Thymus (tissue), 14 donors: Measurements from ENCODE around the gene DDX39B. TPM values are rescaled to one million over a fixed set of nuclear protein-coding genes. Genes with fewer than 3 reads are reported as not detected.
"Not testable (repeated sequence)": the region's sequence is repeated elsewhere in the genome, so short reads cannot be mapped to it uniquely, and the experiment has no call there.

Source experiments
- DNase-seq, 9 donors: peaks; one replicate each; pipeline ENCODE4 v3.0.0-alpha.2; 2013; ENCODE audit warnings: low spot score in 9 of 9, low read depth in 6 of 9, missing footprints in 1 of 9
- H3K27ac ChIP-seq, 2 donors: one replicate each; pipeline ENCODE4 v1.5.1; 2013; ENCODE audit warnings: control low read depth in 1 of 2, low read depth in 1 of 2, low read length in 1 of 2, mild to moderate bottlenecking in 1 of 2, moderate library complexity in 1 of 2
- H3K27me3 ChIP-seq, 2 donors: one replicate each; pipeline ENCODE4 v1.5.1; 2013; ENCODE audit warnings: low read length in 1 of 2; ENCODE audit not compliant: control insufficient read depth in 2 of 2, insufficient read depth in 1 of 2
- H3K36me3 ChIP-seq, 2 donors: one replicate each; pipeline ENCODE4 v1.5.1; 2013; ENCODE audit warnings: low read length in 1 of 2, mild to moderate bottlenecking in 1 of 2, moderate library complexity in 1 of 2; ENCODE audit not compliant: control insufficient read depth in 2 of 2, insufficient read depth in 2 of 2
- H3K4me1 ChIP-seq, 2 donors: one replicate each; pipeline ENCODE4 v1.5.1; 2013; ENCODE audit warnings: low read length in 2 of 2; ENCODE audit not compliant: control insufficient read depth in 2 of 2, insufficient read depth in 2 of 2
- H3K4me3 ChIP-seq, 2 donors: one replicate each; pipeline ENCODE4 v1.5.1; 2013; ENCODE audit warnings: low read length in 2 of 2, control low read depth in 1 of 2, mild to moderate bottlenecking in 1 of 2
- H3K9me3 ChIP-seq, 2 donors: one replicate each; pipeline ENCODE4 v1.5.1; 2013; ENCODE audit warnings: low read length in 1 of 2, mild to moderate bottlenecking in 1 of 2; ENCODE audit not compliant: control insufficient read depth in 2 of 2, insufficient read depth in 1 of 2
- WGBS: extraction: QIAGEN DNeasy Blood & Tissue Kit; methylation state at CpG from one replicate; pipeline ENCODE4 v1.1.7; 2013; 5-methylcytosine and 5-hydroxymethylcytosine counted together
- long read RNA-seq, 10 donors: transcript quantifications; one replicate each; lab custom pipeline, GENCODE V29; 2026
- polyA plus RNA-seq: library from polyadenylated mRNA; stranded (reverse); fragments of 200-250 nt; gene quantifications from one replicate; pipeline ENCODE4 v1.2.3, GENCODE V29; 2013
- total RNA-seq: library from RNA; stranded (reverse); fragments of 120-200 nt; gene quantifications from one replicate; pipeline ENCODE4 v1.2.4, GENCODE V29; 2013
- donor health status: healthy.

Gene DDX39B
- total RNA-seq (305 TPM), polyA plus RNA-seq (761 TPM)
- long read RNA-seq, donor 1, full-length matches to known transcripts, result 8 of 8 reads
- long read RNA-seq, donor 1, partial matches to known transcripts, result 0 of 8 reads
- long read RNA-seq, donor 1, other reads (novel, unspliced or antisense), result 0 of 8 reads
- long read RNA-seq, donor 2, result 0 reads
- long read RNA-seq, donor 3, full-length matches to known transcripts, result 86 of 183 reads
- long read RNA-seq, donor 3, partial matches to known transcripts, result 97 of 183 reads
- long read RNA-seq, donor 3, other reads (novel, unspliced or antisense), result 0 of 183 reads
- long read RNA-seq, donor 4, full-length matches to known transcripts, result 38 of 71 reads
- long read RNA-seq, donor 4, partial matches to known transcripts, result 33 of 71 reads
- long read RNA-seq, donor 4, other reads (novel, unspliced or antisense), result 0 of 71 reads
- long read RNA-seq, donor 5, full-length matches to known transcripts, result 105 of 233 reads
- long read RNA-seq, donor 5, partial matches to known transcripts, result 123 of 233 reads
- long read RNA-seq, donor 5, other reads (novel, unspliced or antisense), result 5 of 233 reads
- long read RNA-seq, donor 6, full-length matches to known transcripts, result 59 of 110 reads
- long read RNA-seq, donor 6, partial matches to known transcripts, result 51 of 110 reads
- long read RNA-seq, donor 6, other reads (novel, unspliced or antisense), result 0 of 110 reads
- long read RNA-seq, donor 7, full-length matches to known transcripts, result 37 of 55 reads
- long read RNA-seq, donor 7, partial matches to known transcripts, result 18 of 55 reads
- long read RNA-seq, donor 7, other reads (novel, unspliced or antisense), result 0 of 55 reads
- long read RNA-seq, donor 8, full-length matches to known transcripts, result 37 of 37 reads
- long read RNA-seq, donor 8, partial matches to known transcripts, result 0 of 37 reads
- long read RNA-seq, donor 8, other reads (novel, unspliced or antisense), result 0 of 37 reads
- long read RNA-seq, donor 9, full-length matches to known transcripts, result 60 of 103 reads
- long read RNA-seq, donor 9, partial matches to known transcripts, result 43 of 103 reads
- long read RNA-seq, donor 9, other reads (novel, unspliced or antisense), result 0 of 103 reads
- long read RNA-seq, donor 10, full-length matches to known transcripts, result 39 of 52 reads
- long read RNA-seq, donor 10, partial matches to known transcripts, result 13 of 52 reads
- long read RNA-seq, donor 10, other reads (novel, unspliced or antisense), result 0 of 52 reads

DNA sequence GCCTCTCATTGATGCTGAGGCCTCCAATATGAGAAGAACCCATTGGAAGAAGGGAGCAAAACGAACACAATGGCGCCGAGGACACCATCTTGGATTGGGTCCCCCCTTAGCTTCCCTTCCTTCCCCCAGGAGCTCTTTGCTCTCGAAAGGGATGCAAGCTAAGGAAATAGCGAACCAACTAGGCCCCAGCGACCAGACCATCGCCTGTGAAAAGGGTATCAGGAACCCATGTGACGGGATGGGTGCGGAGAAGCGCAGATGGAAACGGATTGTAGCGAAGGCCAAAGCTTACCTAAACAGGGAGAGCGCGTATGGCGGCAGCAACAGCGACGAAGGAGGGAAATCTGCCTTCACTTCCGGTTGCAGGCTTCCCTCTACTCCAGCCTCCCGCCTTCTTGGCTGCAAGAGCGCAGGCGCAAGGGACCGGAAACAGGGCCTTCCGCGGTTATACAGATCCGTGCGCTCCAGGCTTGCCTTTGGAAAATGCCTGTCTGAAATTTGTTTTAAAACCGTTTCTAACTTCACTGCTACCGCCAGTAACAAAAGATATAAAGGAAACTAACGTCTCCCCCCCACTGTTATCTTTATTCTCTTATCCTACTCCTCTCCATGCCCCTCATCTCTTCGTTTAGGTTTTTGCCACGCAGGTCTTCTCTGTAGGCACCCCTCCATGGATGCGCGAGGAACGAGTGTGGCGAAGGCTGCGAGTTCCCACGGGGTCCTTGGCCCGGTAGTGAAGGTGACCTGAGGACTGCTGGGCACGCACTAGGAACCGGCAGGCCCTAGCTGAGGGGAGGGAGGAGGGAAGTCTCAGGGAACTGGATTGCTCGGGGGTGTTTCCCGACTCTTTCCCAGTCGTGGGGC is at the start of gene DDX39B:
Gene DDX39B, minus strand, starts transcription at position 346 of the 864 bp plus-strand sequence. CDS start 1,471 bp downstream, outside the sequence.
- Histone ChIP-seq H3K9me3 (no peaks in the 10 kb centered on the region), H3K4me3 (peak within 1 kb of the TSS; percentile 49 to 67), H3K4me1 (peaks cover 26 to 41% of the 10 kb centered on the region in 2 donors), H3K27me3 (no peaks in the 10 kb centered on the region), H3K36me3 (peaks cover 25 to 38% of the 10 kb centered on the region in 2 donors), H3K27ac (peak within 1 kb of the TSS; percentile 83 to 92)
- DNase-seq, result peak; percentile 93 to 99 (median 96)
- WGBS, result under 1% methylated on average over 43 of the region's 43 CpGs

DNA sequence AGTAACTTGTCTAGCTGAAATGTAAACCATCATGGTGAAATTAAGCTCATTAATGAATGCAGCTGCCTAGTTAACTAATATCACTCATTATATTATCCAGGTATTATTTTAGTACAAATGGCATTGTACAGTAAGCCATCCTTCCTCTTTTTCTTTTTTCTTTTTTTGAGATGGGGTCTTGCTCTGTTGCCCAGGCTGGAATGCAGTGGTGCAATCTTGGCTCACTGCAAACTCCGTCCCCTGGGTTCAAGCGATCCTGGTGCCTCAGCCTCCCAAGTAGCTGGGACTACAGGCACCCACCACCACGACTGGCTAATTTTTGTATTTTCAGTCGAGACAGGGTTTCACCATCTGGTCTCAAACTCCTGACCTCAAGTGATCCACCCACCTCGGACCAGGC is 48.9 kb upstream of the DDX39B start:
- not testable (repeated sequence) for H3K36me3 ChIP-seq, H3K4me3 ChIP-seq, DNase-seq, H3K27ac ChIP-seq, H3K27me3 ChIP-seq
- WGBS, result 89% methylated on average over 5 of the region's 5 CpGs
- Histone ChIP-seq H3K4me1 (peaks cover 40 to 63% of the 10 kb centered on the region in 2 donors), H3K9me3 (peaks cover 0 to 13% of the 10 kb centered on the region in 2 donors)

GRCh38 chr6:31588871-31589650 is 47.3 kb upstream of the DDX39B start:
- H3K27me3 ChIP-seq, result no peaks in the 10 kb centered on the region
- WGBS, result 90% methylated on average over 9 of the region's 9 CpGs
- DNase-seq, result peak in 1 of 9 donors; percentile 0
- peaks cover 0 to 6% of the 10 kb centered on the region in 2 donors for H3K9me3 ChIP-seq
- no peak overlapping the region for H3K4me3 ChIP-seq
- H3K4me1 ChIP-seq, result peaks cover 55 to 77% of the 10 kb centered on the region in 2 donors
- H3K27ac ChIP-seq, result peak overlapping the region in 1 of 2 donors; percentile 95
- peaks cover 0 to 4% of the 10 kb centered on the region in 2 donors for H3K36me3 ChIP-seq

DNA sequence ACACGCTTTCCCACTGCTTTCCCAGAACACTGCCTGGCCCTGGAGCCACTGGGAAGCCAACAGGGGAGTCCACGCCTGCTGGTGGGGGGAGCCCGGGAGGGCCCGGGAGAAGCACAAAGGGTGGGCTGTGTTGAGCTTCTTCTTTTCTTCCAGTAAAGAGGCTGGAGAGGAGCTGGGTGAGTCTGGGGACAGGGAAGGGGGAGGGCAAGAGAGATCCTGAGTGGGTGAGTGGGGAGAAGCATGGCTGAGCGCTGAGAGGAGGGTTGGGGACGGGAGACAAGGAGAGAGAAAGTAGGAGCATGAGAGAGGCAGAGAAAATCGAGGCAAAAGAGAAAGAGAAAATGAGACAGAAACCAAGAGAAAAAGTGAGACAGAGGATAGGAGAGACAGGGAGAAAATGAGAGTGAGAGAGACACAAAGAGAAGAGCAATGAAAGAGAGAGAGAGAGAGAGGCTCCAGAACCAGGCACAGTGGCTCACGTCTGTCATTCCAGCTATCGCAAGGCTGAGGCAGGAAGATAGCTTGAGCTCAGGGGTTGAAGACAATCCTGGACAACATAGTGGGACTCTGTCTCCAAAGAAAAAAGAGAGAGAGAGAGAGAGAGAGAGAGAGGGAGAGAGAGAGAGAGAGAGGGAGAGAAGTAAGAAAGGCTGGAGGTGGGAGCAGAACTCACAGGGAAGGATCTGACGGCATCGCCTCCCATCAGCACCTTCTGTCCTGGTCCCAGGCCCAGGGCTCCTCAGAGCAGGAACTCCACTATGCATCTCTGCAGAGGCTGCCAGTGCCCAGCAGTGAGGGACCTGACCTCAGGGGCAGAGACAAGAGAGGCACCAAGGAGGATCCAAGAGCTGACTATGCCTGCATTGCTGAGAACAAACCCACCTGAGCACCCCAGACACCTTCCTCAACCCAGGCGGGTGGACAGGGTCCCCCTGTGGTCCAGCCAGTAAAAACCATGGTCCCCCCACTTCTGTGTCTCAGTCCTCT is 46.3 kb upstream of the DDX39B start:
- peaks cover 0 to 4% of the 10 kb centered on the region in 2 donors for H3K36me3 ChIP-seq
- peaks cover 0 to 3% of the 10 kb centered on the region in 2 donors for H3K9me3 ChIP-seq
- WGBS, result 43% methylated on average over 12 of the region's 12 CpGs
- H3K27ac ChIP-seq, result peak overlapping the region; percentile 68 to 95
- H3K27me3 ChIP-seq, result no peaks in the 10 kb centered on the region
- peak in 1 of 9 donors; percentile 42 for DNase-seq
- H3K4me3 ChIP-seq, result peak overlapping the region; percentile 22 to 65
- peaks cover 49 to 77% of the 10 kb centered on the region in 2 donors for H3K4me1 ChIP-seq

GRCh38 chr6:31586599-31587281 is 44.9 kb upstream of the DDX39B start:
- WGBS, result 22% methylated on average over 9 of the region's 9 CpGs
- Histone ChIP-seq H3K4me3 (peak overlapping the region; percentile 23 to 65), H3K4me1 (peaks cover 49 to 80% of the 10 kb centered on the region in 2 donors), H3K9me3 (peaks cover 0 to 12% of the 10 kb centered on the region in 2 donors), H3K36me3 (peaks cover 0 to 4% of the 10 kb centered on the region in 2 donors), H3K27me3 (no peaks in the 10 kb centered on the region), H3K27ac (peak overlapping the region; percentile 89 to 95)
- DNase-seq, result peak in 7 of 9 donors; percentile 63 to 91 (median 76)

DNA sequence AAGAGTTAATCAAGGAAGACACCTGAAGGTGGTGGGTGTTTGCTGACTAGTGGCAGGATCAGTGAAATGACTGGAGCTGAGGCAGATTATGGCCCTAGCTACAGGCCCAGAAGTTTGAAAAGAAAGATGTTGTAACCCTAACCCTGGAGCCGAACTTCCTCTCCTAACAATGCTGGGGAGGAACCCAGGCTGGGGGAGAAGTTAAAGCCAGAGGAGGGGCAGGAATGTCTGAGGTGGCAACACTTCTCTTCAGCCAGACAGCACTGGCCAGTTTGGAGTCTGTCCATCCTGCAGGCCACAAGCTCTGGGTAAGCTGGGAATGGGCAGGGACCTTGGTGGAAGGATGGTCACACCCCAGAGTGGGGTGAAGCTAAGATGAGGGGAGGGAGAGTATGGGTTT is 44.2 kb upstream of the DDX39B start, which contains the start of gene LST1:
Gene LST1, plus strand, starts transcription at position 270 of the 400 bp plus-strand sequence. CDS start 1,023 bp downstream, outside the sequence.
- H3K27ac ChIP-seq, result peak within 1 kb of the TSS; percentile 89 to 95
- WGBS, result 24% methylated on average over 1 of the region's 1 CpG
- H3K4me3 ChIP-seq, result peak within 1 kb of the TSS; percentile 23 to 65
- peaks cover 0 to 4% of the 10 kb centered on the region in 2 donors for H3K36me3 ChIP-seq
- H3K9me3 ChIP-seq, result peaks cover 0 to 13% of the 10 kb centered on the region in 2 donors
- H3K27me3 ChIP-seq, result no peaks in the 10 kb centered on the region
- H3K4me1 ChIP-seq, result peaks cover 49 to 76% of the 10 kb centered on the region in 2 donors
- DNase-seq, result no peak
